Measurements from ENCODE around the gene MAD1L1. TPM values are rescaled to one million over a fixed set of nuclear protein-coding genes. Genes with fewer than 3 reads are reported as not detected.

MAD1L1 gene
- total RNA-seq, 1 donor from 2014 or later: 53.8 TPM

DNA sequence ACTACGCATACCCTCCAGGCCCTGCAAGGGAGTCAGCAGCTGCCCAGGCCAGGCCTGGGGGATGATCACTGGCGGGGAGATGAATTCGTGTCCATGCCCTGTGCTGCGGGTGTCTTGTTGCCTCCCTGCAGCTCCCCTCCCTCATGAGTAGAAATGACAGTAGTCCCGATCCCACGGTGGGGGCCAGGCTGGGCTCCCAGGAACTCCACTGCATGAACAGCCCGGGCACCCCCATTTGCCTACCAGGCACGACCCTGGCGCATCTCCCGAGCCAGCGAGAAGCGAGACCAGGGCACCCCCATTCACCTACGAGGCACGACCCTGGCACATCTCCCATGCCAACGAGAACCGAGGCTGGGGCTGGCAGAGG, 316.2 kb downstream of the MAD1L1 start:
- peaks cover 4% of the 10 kb centered on the region for H3K4me1 Mint-ChIP-seq
- H3K27me3 Mint-ChIP-seq (ENCODE audit: low read depth): no peaks in the 10 kb centered on the region
- H3K9me3 Mint-ChIP-seq: no peaks in the 10 kb centered on the region
- peak overlapping the region; percentile 67 for H3K27ac Mint-ChIP-seq (ENCODE audit: unreplicated experiment)
- DNase-seq (ENCODE audit: low read depth, low spot score): no peak
- no peak overlapping the region for H3K4me3 Mint-ChIP-seq
- H3K36me3 Mint-ChIP-seq (ENCODE audit: low read depth): no peaks in the 10 kb centered on the region
- TF ChIP-seq, protein P1, sequence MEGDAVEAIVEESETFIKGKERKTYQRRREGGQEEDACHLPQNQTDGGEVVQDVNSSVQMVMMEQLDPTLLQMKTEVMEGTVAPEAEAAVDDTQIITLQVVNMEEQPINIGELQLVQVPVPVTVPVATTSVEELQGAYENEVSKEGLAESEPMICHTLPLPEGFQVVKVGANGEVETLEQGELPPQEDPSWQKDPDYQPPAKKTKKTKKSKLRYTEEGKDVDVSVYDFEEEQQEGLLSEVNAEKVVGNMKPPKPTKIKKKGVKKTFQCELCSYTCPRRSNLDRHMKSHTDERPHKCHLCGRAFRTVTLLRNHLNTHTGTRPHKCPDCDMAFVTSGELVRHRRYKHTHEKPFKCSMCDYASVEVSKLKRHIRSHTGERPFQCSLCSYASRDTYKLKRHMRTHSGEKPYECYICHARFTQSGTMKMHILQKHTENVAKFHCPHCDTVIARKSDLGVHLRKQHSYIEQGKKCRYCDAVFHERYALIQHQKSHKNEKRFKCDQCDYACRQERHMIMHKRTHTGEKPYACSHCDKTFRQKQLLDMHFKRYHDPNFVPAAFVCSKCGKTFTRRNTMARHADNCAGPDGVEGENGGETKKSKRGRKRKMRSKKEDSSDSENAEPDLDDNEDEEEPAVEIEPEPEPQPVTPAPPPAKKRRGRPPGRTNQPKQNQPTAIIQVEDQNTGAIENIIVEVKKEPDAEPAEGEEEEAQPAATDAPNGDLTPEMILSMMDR (conservative IDR thresholded peaks at IDR 0.05): no peak

DNA sequence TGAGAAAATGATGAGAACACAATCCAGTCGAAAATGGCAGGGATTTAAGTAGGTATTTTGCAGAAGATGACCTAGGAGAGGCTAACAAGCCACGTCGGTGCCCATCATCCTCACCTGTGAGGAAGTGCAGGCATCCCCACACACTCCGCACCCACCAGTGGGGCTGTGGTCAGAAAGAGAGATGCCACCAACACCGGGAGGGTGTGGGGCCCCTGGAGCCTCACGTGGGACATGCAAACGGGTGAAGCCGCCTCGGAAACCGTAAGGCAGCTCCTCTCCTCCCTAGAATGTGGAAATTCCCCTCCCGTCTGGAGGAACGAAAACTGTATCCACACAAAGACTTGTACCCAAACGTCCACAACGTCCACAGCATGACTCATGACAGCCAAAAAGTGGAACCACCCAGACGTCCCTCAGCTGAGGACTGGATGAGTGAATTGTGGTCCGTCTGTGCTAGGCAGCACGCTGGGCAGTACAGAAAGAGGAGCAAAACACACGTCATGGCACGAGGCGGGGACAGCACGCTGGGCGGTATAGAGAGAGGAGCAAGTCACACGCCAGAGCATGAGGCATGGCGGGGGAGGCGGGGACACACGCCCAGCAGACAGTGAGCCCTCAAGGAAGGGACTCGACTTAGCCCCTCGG, 316.7 kb downstream of the MAD1L1 start:
- DNase-seq (ENCODE audit: low read depth, low spot score): no peak
- H3K4me3 Mint-ChIP-seq: no peak overlapping the region
- no peaks in the 10 kb centered on the region for H3K27me3 Mint-ChIP-seq (ENCODE audit: low read depth)
- TF ChIP-seq, protein P1 (conservative IDR thresholded peaks at IDR 0.05): no peak
- H3K36me3 Mint-ChIP-seq (ENCODE audit: low read depth): no peaks in the 10 kb centered on the region
- no peak overlapping the region for H3K27ac Mint-ChIP-seq (ENCODE audit: unreplicated experiment)
- H3K4me1 Mint-ChIP-seq: peaks cover 4% of the 10 kb centered on the region
- H3K9me3 Mint-ChIP-seq: no peaks in the 10 kb centered on the region

DNA sequence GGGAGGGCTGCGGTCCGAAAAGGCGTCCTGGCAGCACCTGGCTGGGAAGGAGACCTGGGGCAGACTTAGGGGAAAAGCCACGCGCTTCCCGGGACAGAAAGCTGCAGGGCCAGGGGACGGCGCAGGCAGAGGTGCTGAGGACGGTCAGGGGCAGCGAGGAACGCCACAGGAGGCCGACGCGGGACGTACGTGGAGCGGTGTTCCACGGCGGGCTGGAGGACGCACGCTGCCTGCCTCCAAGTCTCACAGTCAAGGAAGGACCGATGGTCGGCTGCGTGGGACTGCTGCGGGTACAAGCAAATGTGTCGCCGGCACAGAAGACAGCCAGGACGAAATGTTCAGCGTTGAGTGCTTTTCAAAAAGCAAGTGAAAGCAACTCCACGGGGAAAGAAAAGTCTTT, 317.4 kb downstream of the MAD1L1 start:
- no peak for DNase-seq (ENCODE audit: low read depth, low spot score)
- Mint-ChIP-seq H3K4me1 (peaks cover 4% of the 10 kb centered on the region), H3K9me3 (no peaks in the 10 kb centered on the region), H3K27me3 (ENCODE audit: low read depth) (no peaks in the 10 kb centered on the region), H3K4me3 (no peak overlapping the region), H3K36me3 (ENCODE audit: low read depth) (no peaks in the 10 kb centered on the region), H3K27ac (ENCODE audit: unreplicated experiment) (peak overlapping the region; percentile 19)
- TF ChIP-seq, protein P1 (conservative IDR thresholded peaks at IDR 0.05): no peak

DNA sequence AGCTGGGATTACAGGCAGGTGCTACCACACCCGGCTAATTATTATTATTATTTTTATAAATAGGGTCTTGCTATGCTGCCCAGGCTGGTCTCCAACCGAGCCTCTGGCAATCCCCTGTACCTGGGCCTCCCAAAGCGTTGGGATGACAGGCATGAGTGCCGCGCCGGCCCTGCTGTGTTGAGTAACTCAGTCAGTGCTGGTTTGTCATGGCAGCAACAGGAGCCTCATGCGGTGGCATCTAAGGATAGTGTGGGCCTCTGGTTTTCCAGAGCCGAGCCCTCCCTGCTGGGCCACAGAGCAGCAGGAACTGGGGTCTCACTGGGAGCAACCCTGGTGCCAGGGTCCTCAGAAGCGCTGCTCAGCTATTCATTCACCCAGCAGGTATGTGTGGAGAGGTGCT, 318.0 kb downstream of the MAD1L1 start:
- Mint-ChIP-seq H3K36me3 (ENCODE audit: low read depth) (no peaks in the 10 kb centered on the region), H3K4me3 (no peak overlapping the region), H3K27ac (ENCODE audit: unreplicated experiment) (no peak overlapping the region), H3K4me1 (peaks cover 4% of the 10 kb centered on the region), H3K27me3 (ENCODE audit: low read depth) (no peaks in the 10 kb centered on the region), H3K9me3 (no peaks in the 10 kb centered on the region)
- TF ChIP-seq, protein P1 (conservative IDR thresholded peaks at IDR 0.05): no peak
- DNase-seq (ENCODE audit: low read depth, low spot score): no peak

DNA sequence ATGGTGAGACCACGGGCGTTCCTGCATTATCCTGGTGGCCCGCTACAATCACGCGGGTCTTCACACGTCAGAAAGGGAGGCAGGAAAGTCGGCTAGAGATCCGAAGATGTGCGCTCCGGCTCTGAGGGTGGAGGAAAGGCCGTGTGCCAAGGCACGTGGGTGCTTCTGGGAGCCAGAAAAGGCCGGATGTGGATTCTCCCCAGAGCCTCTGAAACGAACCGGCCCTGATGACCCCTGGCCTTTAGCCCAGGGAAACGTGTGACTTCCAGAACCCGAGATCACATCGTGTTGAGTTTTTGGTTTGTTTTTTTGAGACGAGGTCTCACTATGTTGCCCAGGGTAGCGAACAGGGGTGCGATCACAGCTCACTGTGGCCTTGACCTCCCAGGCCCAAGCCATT, 318.4 kb downstream of the MAD1L1 start:
- H3K9me3 Mint-ChIP-seq: no peaks in the 10 kb centered on the region
- TF ChIP-seq, protein P1 (conservative IDR thresholded peaks at IDR 0.05): no peak
- no peaks in the 10 kb centered on the region for H3K27me3 Mint-ChIP-seq (ENCODE audit: low read depth)
- peak overlapping the region; percentile 78 for H3K27ac Mint-ChIP-seq (ENCODE audit: unreplicated experiment)
- no peak for DNase-seq (ENCODE audit: low read depth, low spot score)
- H3K36me3 Mint-ChIP-seq (ENCODE audit: low read depth): no peaks in the 10 kb centered on the region
- no peak overlapping the region for H3K4me3 Mint-ChIP-seq
- peaks cover 4% of the 10 kb centered on the region for H3K4me1 Mint-ChIP-seq

Data from neural crest cell (in vitro differentiated cells).